Liver (tissue), 3 donors: ENCODE measurements around the gene CLEC17A.

ENCODE experiments used
- YY1 ChIP-seq: IDR thresholded peaks from 2 replicates; pipeline ENCODE4 v1.6.1; 2016; ENCODE audit warnings: antibody characterized with exemption, mild to moderate bottlenecking
- TF ChIP-seq, protein P1 (sequence below): fragments of 150-350 bp; IDR thresholded peaks from 2 replicates; pipeline ENCODE4 v1.5.1; 2017; ENCODE audit warnings: improper control_type of control experiment, low read depth, low read length; ENCODE audit not compliant: missing input control
- TF ChIP-seq, protein P2 (sequence below): IDR thresholded peaks from 2 replicates; pipeline ENCODE4 v1.6.1; 2016; ENCODE audit warnings: antibody characterized with exemption
- donor health status: healthy.
- donor health status: healthy.

GRCh38 chr19:14533450-14533849, 49.4 kb upstream of the CLEC17A start:
- no peak for TF ChIP-seq YY1
- TF ChIP-seq, protein P1, sequence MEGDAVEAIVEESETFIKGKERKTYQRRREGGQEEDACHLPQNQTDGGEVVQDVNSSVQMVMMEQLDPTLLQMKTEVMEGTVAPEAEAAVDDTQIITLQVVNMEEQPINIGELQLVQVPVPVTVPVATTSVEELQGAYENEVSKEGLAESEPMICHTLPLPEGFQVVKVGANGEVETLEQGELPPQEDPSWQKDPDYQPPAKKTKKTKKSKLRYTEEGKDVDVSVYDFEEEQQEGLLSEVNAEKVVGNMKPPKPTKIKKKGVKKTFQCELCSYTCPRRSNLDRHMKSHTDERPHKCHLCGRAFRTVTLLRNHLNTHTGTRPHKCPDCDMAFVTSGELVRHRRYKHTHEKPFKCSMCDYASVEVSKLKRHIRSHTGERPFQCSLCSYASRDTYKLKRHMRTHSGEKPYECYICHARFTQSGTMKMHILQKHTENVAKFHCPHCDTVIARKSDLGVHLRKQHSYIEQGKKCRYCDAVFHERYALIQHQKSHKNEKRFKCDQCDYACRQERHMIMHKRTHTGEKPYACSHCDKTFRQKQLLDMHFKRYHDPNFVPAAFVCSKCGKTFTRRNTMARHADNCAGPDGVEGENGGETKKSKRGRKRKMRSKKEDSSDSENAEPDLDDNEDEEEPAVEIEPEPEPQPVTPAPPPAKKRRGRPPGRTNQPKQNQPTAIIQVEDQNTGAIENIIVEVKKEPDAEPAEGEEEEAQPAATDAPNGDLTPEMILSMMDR = no peak
- TF ChIP-seq, protein P2, sequence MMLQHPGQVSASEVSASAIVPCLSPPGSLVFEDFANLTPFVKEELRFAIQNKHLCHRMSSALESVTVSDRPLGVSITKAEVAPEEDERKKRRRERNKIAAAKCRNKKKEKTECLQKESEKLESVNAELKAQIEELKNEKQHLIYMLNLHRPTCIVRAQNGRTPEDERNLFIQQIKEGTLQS = no peak
